Neural cell (in vitro differentiated cells): ENCODE results near the gene SMIM11.

ENCODE experiments used
- EP300 ChIP-seq: fragments of 450-650 bp; conservative IDR thresholded peaks from 2 replicates; pipeline ENCODE4 v1.6.1; 2014; ENCODE audit warnings: antibody characterized with exemption, mild to moderate bottlenecking, moderate library complexity; ENCODE audit not compliant: poor library complexity, severe bottlenecking
- EZH2 ChIP-seq: fragments of 200-600, 300-800 bp; shearing (Covaris generic), sonication (generic); IDR thresholded peaks from 2 replicates; pipeline ENCODE4 v1.6.1; 2014; ENCODE audit warnings: antibody characterized with exemption, low read length, borderline replicate concordance, mild to moderate bottlenecking; ENCODE audit not compliant: insufficient read depth, poor library complexity, severe bottlenecking
- MXI1 ChIP-seq: fragments of 450-650 bp; conservative IDR thresholded peaks from 2 replicates; pipeline ENCODE4 v1.6.1; 2014; ENCODE audit warnings: antibody characterized with exemption, mild to moderate bottlenecking; ENCODE audit not compliant: poor library complexity, severe bottlenecking
- POLR2AphosphoS5 ChIP-seq: IDR thresholded peaks from 2 replicates; pipeline ENCODE4 v1.6.1; 2012
- RAD21 ChIP-seq: fragments of 450-650 bp; conservative IDR thresholded peaks from 2 replicates; pipeline ENCODE4 v1.6.1; 2014; ENCODE audit warnings: antibody characterized with exemption, mild to moderate bottlenecking, moderate library complexity
- SMC3 ChIP-seq: fragments of 450-650 bp; conservative IDR thresholded peaks from 2 replicates; pipeline ENCODE4 v1.6.1; 2014; ENCODE audit warnings: antibody characterized with exemption, mild to moderate bottlenecking, moderate library complexity; ENCODE audit not compliant: poor library complexity
- TAF1 ChIP-seq: IDR thresholded peaks from 2 replicates; pipeline ENCODE4 v1.6.1; 2012; ENCODE audit warnings: low read depth
- TF ChIP-seq, protein P1 (sequence below): fragments of 450-650 bp; IDR thresholded peaks from 2 replicates; pipeline ENCODE4 v1.5.1; 2014; ENCODE audit warnings: antibody characterized with exemption, mild to moderate bottlenecking, moderate library complexity; ENCODE audit not compliant: poor library complexity, severe bottlenecking

DNA sequence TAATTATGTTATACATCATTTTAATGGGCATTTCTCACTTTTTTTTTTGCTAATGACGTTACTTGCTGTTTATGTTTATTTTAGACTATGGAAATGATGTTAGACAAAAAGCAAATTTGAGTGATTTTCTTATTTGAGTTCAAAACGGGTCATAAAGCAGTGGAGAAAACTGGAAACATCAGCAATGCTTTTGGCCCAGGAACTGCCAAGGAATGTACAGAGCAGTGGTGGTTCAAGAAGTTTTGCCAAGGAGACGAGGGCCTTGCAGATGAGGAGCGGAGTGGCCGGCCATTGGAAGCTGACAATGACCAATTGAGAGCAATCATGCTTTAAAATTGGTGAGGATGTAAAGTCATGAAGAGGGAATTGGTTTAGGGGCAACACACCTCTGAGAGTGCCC is 43.6 kb upstream of the SMIM11 start:
- TF ChIP-seq, protein P1, sequence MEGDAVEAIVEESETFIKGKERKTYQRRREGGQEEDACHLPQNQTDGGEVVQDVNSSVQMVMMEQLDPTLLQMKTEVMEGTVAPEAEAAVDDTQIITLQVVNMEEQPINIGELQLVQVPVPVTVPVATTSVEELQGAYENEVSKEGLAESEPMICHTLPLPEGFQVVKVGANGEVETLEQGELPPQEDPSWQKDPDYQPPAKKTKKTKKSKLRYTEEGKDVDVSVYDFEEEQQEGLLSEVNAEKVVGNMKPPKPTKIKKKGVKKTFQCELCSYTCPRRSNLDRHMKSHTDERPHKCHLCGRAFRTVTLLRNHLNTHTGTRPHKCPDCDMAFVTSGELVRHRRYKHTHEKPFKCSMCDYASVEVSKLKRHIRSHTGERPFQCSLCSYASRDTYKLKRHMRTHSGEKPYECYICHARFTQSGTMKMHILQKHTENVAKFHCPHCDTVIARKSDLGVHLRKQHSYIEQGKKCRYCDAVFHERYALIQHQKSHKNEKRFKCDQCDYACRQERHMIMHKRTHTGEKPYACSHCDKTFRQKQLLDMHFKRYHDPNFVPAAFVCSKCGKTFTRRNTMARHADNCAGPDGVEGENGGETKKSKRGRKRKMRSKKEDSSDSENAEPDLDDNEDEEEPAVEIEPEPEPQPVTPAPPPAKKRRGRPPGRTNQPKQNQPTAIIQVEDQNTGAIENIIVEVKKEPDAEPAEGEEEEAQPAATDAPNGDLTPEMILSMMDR, result no peak
- TF ChIP-seq SMC3 (no peak), POLR2AphosphoS5 (no peak), EP300 (no peak), TAF1 (no peak), EZH2 (no peak), RAD21 (no peak), MXI1 (no peak)
